Measurements from ENCODE around the gene FAM53B. TPM values are rescaled to one million over a fixed set of nuclear protein-coding genes. Genes with fewer than 3 reads are reported as not detected.

FAM53B gene
- total and polyA plus RNA-seq, 7 donors: 9.6 to 36.6 (median 34.2) TPM

- intact Hi-C loops (cut with DNase I): no loop called here
- Histone ChIP-seq H3K4me3 (no peak overlapping the region), H3K27ac (peak overlapping the region in 1 of 4 donors; percentile 14), H3K4me1 (peaks cover 0 to 86% (median 78%) of the 10 kb centered on the region in 4 donors), H3K36me3 (no peaks in the 10 kb centered on the region), H3K9me3 (no peaks in the 10 kb centered on the region), H3K27me3 (no peaks in the 10 kb centered on the region)
- 94 to 97% methylated on average over 9 of the region's 9 CpGs for WGBS, 2 donors
- TF ChIP-seq CTCF (IDR thresholded peaks at IDR 0.05): no peak
- TF ChIP-seq POLR2A (IDR thresholded peaks at IDR 0.05): no peak
- no peak for TF ChIP-seq EP300 (IDR thresholded peaks at IDR 0.05)
- TF ChIP-seq POLR2AphosphoS5 (IDR thresholded peaks at IDR 0.05): no peak
- no peak for DNase-seq
Observed at GRCh38 chr10:124674768-124675222, 69.4 kb downstream of the FAM53B start.

- intact Hi-C loops (cut with DNase I): no loop called here
- H3K9me3 ChIP-seq: no peaks in the 10 kb centered on the region
Observed at GRCh38 chr10:124672181-124672638, 72.0 kb downstream of the FAM53B start.

GRCh38 chr10:124671486-124672075, 72.6 kb downstream of the FAM53B start:
- peak overlapping the region; percentile 21 to 55 (median 48) for H3K27ac ChIP-seq
- H3K4me1 ChIP-seq: peaks cover 0 to 70% (median 54%) of the 10 kb centered on the region in 4 donors
- no peak overlapping the region for H3K4me3 ChIP-seq
- no peak for TF ChIP-seq EP300 (IDR thresholded peaks at IDR 0.05)
- no peak for TF ChIP-seq POLR2AphosphoS5 (IDR thresholded peaks at IDR 0.05)
- no peak for TF ChIP-seq POLR2A (IDR thresholded peaks at IDR 0.05)
- TF ChIP-seq CTCF (IDR thresholded peaks at IDR 0.05): peak in 1 of 4 experiments; percentile 9
- H3K9me3 ChIP-seq: no peaks in the 10 kb centered on the region
- WGBS, 2 donors: 59 to 65% methylated on average over 8 of the region's 8 CpGs
- intact Hi-C loops (cut with DNase I): no loop called here
- H3K36me3 ChIP-seq: no peaks in the 10 kb centered on the region
- H3K27me3 ChIP-seq: no peaks in the 10 kb centered on the region
- DNase-seq: peak; percentile 79

More at GRCh38 chr10:124672181-124672638, 72.0 kb downstream of the FAM53B start:
- Histone ChIP-seq H3K27ac (peak overlapping the region; percentile 21 to 55 (median 48)), H3K27me3 (no peaks in the 10 kb centered on the region), H3K36me3 (no peaks in the 10 kb centered on the region), H3K4me1 (peaks cover 0 to 75% (median 60%) of the 10 kb centered on the region in 4 donors), H3K4me3 (no peak overlapping the region)
- 79 to 84% methylated on average over 16 of the region's 16 CpGs for WGBS, 2 donors
- DNase-seq: no peak
- no peak for TF ChIP-seq EP300 (IDR thresholded peaks at IDR 0.05)
- TF ChIP-seq POLR2A (IDR thresholded peaks at IDR 0.05): no peak
- no peak for TF ChIP-seq POLR2AphosphoS5 (IDR thresholded peaks at IDR 0.05)
- no peak for TF ChIP-seq CTCF (IDR thresholded peaks at IDR 0.05)

- Histone ChIP-seq H3K27ac (peak overlapping the region in 3 of 4 donors; percentile 44 to 55 (median 44)), H3K9me3 (no peaks in the 10 kb centered on the region), H3K4me3 (no peak overlapping the region), H3K4me1 (peaks cover 0 to 63% (median 47%) of the 10 kb centered on the region in 4 donors), H3K36me3 (peaks cover 0 to 2% (median 0%) of the 10 kb centered on the region in 4 donors), H3K27me3 (no peaks in the 10 kb centered on the region)
- 71 to 86% methylated on average over 13 of the region's 13 CpGs for WGBS, 2 donors
- TF ChIP-seq POLR2A (IDR thresholded peaks at IDR 0.05) (no peak), EP300 (IDR thresholded peaks at IDR 0.05) (no peak), POLR2AphosphoS5 (IDR thresholded peaks at IDR 0.05) (no peak), CTCF (IDR thresholded peaks at IDR 0.05) (no peak)
- intact Hi-C loops (cut with DNase I): no loop called here
- DNase-seq: no peak
Observed at GRCh38 chr10:124670849-124671248, 73.3 kb downstream of the FAM53B start.
